SK-N-SH treated with all-trans-retinoic acid at 6 μM for 48 hours (cell line): ENCODE measurements around the gene TFDP1.

ENCODE experiments used
- ATAC-seq: fragments of 200-7000 bp; cut with Tn5 transposase; 3 replicates; pipeline ENCODE4 v1.9.1; 2020; ENCODE audit warnings: mild to moderate bottlenecking, moderate library complexity
- ARNTL ChIP-seq: fragments of 450-650 bp; formaldehyde crosslinking; IDR thresholded peaks from 2 replicates; pipeline ENCODE4 v1.5.0; 2020; ENCODE audit warnings: low read depth, mild to moderate bottlenecking, moderate library complexity, borderline replicate concordance
- BACH2 ChIP-seq: fragments of 250-450 bp; sonication (Bioruptor Pico); IDR thresholded peaks from 2 replicates; pipeline ENCODE4 v1.9.0; 2021; ENCODE audit warnings: mild to moderate bottlenecking, borderline replicate concordance
- CREB5 ChIP-seq: fragments of 250-450 bp; sonication (Bioruptor Pico); IDR thresholded peaks from 2 replicates; pipeline ENCODE4 v1.5.1; 2020; ENCODE audit warnings: low read depth, mild to moderate bottlenecking, moderate library complexity
- CSDC2 ChIP-seq: fragments of 250-450 bp; sonication (Bioruptor Pico); IDR thresholded peaks from 2 replicates; pipeline ENCODE4 v1.5.0; 2020; ENCODE audit warnings: mild to moderate bottlenecking, moderate library complexity
- ESRRG ChIP-seq: fragments of 250-450 bp; sonication (Bioruptor Pico); IDR thresholded peaks from 2 replicates; pipeline ENCODE4 v1.6.1; 2021; ENCODE audit warnings: mild to moderate bottlenecking
- ISL1 ChIP-seq: fragments of 250-450 bp; sonication (Bioruptor Pico); IDR thresholded peaks from 2 replicates; pipeline ENCODE4 v2.1.2; 2022; ENCODE audit warnings: mild to moderate bottlenecking, moderate library complexity
- OSR1 ChIP-seq: fragments of 250-450 bp; sonication (Bioruptor Pico); IDR thresholded peaks from 2 replicates; pipeline ENCODE4 v1.8.0; 2022; ENCODE audit warnings: moderate library complexity, mild to moderate bottlenecking, inconsistent platforms
- PATZ1 ChIP-seq: fragments of 250-450 bp; sonication (Bioruptor Pico); IDR thresholded peaks from 2 replicates; pipeline ENCODE4 v1.8.0; 2020; ENCODE audit warnings: mild to moderate bottlenecking, moderate library complexity, borderline replicate concordance
- POU6F1 ChIP-seq: fragments of 250-450 bp; sonication (Bioruptor Pico); IDR thresholded peaks from 2 replicates; pipeline ENCODE4 v1.8.0; 2021; ENCODE audit warnings: low read depth, mild to moderate bottlenecking, moderate library complexity, borderline replicate concordance
- PPARA ChIP-seq: fragments of 250-450 bp; sonication (Bioruptor Pico); IDR thresholded peaks from 2 replicates; pipeline ENCODE4 v1.5.0; 2020; ENCODE audit warnings: mild to moderate bottlenecking, borderline replicate concordance
- RARB ChIP-seq: fragments of 250-450 bp; sonication (Bioruptor Pico); IDR thresholded peaks from 2 replicates; pipeline ENCODE4 v1.8.0; 2021; ENCODE audit warnings: mild to moderate bottlenecking, moderate library complexity
- TCF4 ChIP-seq: fragments of 250-450 bp; sonication (Bioruptor Pico); IDR thresholded peaks from 2 replicates; pipeline ENCODE4 v1.8.0; 2021; ENCODE audit warnings: mild to moderate bottlenecking, moderate library complexity, borderline replicate concordance
- TOX ChIP-seq: fragments of 250-450 bp; sonication (Bioruptor Pico); IDR thresholded peaks from 2 replicates; pipeline ENCODE4 v1.8.0; 2021; ENCODE audit warnings: mild to moderate bottlenecking, moderate library complexity, borderline replicate concordance
- TSHZ2 ChIP-seq: fragments of 250-450 bp; sonication (Bioruptor Pico); IDR thresholded peaks from 2 replicates; pipeline ENCODE4 v1.5.0; 2020; ENCODE audit warnings: mild to moderate bottlenecking, moderate library complexity
- ZC3H10 ChIP-seq: fragments of 250-450 bp; sonication (Bioruptor Pico); IDR thresholded peaks from 2 replicates; pipeline ENCODE4 v1.5.1; 2021; ENCODE audit warnings: mild to moderate bottlenecking, moderate library complexity
- ZFP3 ChIP-seq: fragments of 250-450 bp; sonication (Bioruptor Pico); IDR thresholded peaks from 2 replicates; pipeline ENCODE4 v1.5.0; 2020; ENCODE audit warnings: mild to moderate bottlenecking, moderate library complexity
- ZFP30 ChIP-seq: fragments of 450-650 bp; formaldehyde crosslinking; IDR thresholded peaks from 2 replicates; pipeline ENCODE4 v1.5.0; 2022; ENCODE audit warnings: mild to moderate bottlenecking, moderate library complexity
- ZNF565 ChIP-seq: fragments of 450-650 bp; formaldehyde crosslinking; conservative IDR thresholded peaks from 2 replicates; pipeline ENCODE4 v1.5.0; 2020; ENCODE audit warnings: low read depth, mild to moderate bottlenecking, moderate library complexity
- ZNF70 ChIP-seq: fragments of 450-650 bp; formaldehyde crosslinking; IDR thresholded peaks from 2 replicates; pipeline ENCODE4 v1.5.0; 2020; ENCODE audit warnings: mild to moderate bottlenecking, moderate library complexity
- ZNF8 ChIP-seq: fragments of 450-650 bp; formaldehyde crosslinking; IDR thresholded peaks from 2 replicates; pipeline ENCODE4 v1.5.0; 2020; ENCODE audit warnings: mild to moderate bottlenecking, moderate library complexity

TFDP1 gene

GRCh38 chr13:113553511-113554332 is 30.8 kb upstream of the TFDP1 start:
- ATAC-seq, result no peak
- TF ChIP-seq ZC3H10 (no peak), PPARA (CRISPR knock-in tag) (no peak), PATZ1 (CRISPR knock-in tag) (no peak), ZFP30 (CRISPR knock-in tag) (no peak)

- ATAC-seq, result no peak
- no peak for TF ChIP-seq OSR1 (CRISPR knock-in tag)
- no peak for TF ChIP-seq BACH2 (CRISPR knock-in tag)
- TF ChIP-seq POU6F1 (CRISPR knock-in tag), result no peak
- no peak for TF ChIP-seq ZNF70 (CRISPR knock-in tag)
- no peak for TF ChIP-seq ZFP3 (CRISPR knock-in tag)
- no peak for TF ChIP-seq ISL1 (CRISPR knock-in tag)
- TF ChIP-seq ZNF8, result no peak
- no peak for TF ChIP-seq CSDC2 (CRISPR knock-in tag)
- no peak for TF ChIP-seq TOX (CRISPR knock-in tag)
- TF ChIP-seq PATZ1 (CRISPR knock-in tag), result no peak
- no peak for TF ChIP-seq CREB5 (CRISPR knock-in tag)
- TF ChIP-seq ARNTL (CRISPR knock-in tag), result no peak
- TF ChIP-seq RARB, result no peak
- no peak for TF ChIP-seq ZFP30 (CRISPR knock-in tag)
- no peak for TF ChIP-seq TSHZ2 (CRISPR knock-in tag)
Measured at GRCh38 chr13:113554333-113554700, 30.2 kb upstream of the TFDP1 start.

- ATAC-seq, result no peak
- TF ChIP-seq ZNF565 (CRISPR knock-in tag) (no peak), ZNF70 (CRISPR knock-in tag) (no peak), ZC3H10 (no peak), ZFP30 (CRISPR knock-in tag) (no peak), OSR1 (CRISPR knock-in tag) (no peak), ZNF8 (no peak), CSDC2 (CRISPR knock-in tag) (no peak), PPARA (CRISPR knock-in tag) (no peak), TCF4 (CRISPR knock-in tag) (no peak), CREB5 (CRISPR knock-in tag) (no peak), ISL1 (CRISPR knock-in tag) (no peak), ESRRG (CRISPR knock-in tag) (no peak)
- TF ChIP-seq, all 23 proteins: peak for 0
Measured at GRCh38 chr13:113555141-113555540, 29.4 kb upstream of the TFDP1 start.
